HepG2 (cell line): ENCODE measurements around the gene SURF6. TPM values are rescaled to one million over a fixed set of nuclear protein-coding genes. Genes with fewer than 3 reads are reported as not detected.

Experiments
- ATAC-seq: fragments of 200-7000 bp; cut with Tn5 transposase; 3 replicates; pipeline ENCODE4 v1.9.1; 2020; ENCODE audit warnings: mild to moderate bottlenecking, moderate library complexity
- BruUV-seq: library from RNA; stranded (reverse); fragments of 400-500 nt; replicated peaks from 2 replicates; lab custom pipeline; 2021; lab: Mats Ljungman, UMichigan
- CTCF ChIA-PET: fragments of 300-600 bp; formaldehyde crosslinking; extraction: SDS; loops from one replicate; lab custom pipeline; 2021; ENCODE audit warnings: low total read pairs, inconsistent platforms, low intra/inter-chr PET ratio; lab: Yijun Ruan, JAX
- POLR2A ChIA-PET: fragments of 350-600 bp; sonication (Branson Sonifier 250); formaldehyde crosslinking; loops from one replicate; lab custom pipeline; 2020; ENCODE audit warnings: antibody characterized with exemption, inconsistent platforms; lab: Yijun Ruan, JAX
- DNase-seq: peaks from one replicate; pipeline ENCODE4 v3.0.0-alpha.2; 2015; ENCODE audit warnings: low spot score
- FAIRE-seq: peaks from 3 replicates; lab custom pipeline; 2011; peaks lifted over from hg19 to GRCh38; lab: Jason Lieb, UNC
- H2AFZ ChIP-seq: one replicate; pipeline ENCODE4 v1.6.1; 2011; ENCODE audit warnings: low read length, inconsistent platforms
- H3K27ac ChIP-seq: fragments of 300-600 bp; 3 replicates; pipeline ENCODE4 v1.8.0; 2011; ENCODE audit warnings: mixed run types, mild to moderate bottlenecking, mixed read lengths, low read length, inconsistent platforms; ENCODE audit not compliant: insufficient read depth; ENCODE audit errors: extremely low read length
- H3K27me3 ChIP-seq, 2 experiments: fragments of 200-600 bp in 1 of 2; 2 replicates in 1 of 2; 3 replicates in 1 of 2; pipeline versions ENCODE4 v1.6.0 to v1.8.0; 2011; ENCODE audit warnings: low read length in 2 of 2, mild to moderate bottlenecking in 2 of 2, moderate library complexity in 2 of 2, inconsistent platforms in 1 of 2; ENCODE audit not compliant: insufficient read depth in 2 of 2, control insufficient read depth in 1 of 2
- H3K36me3 ChIP-seq, 2 experiments: fragments of 200-600 bp in 1 of 2; replicated peaks in 1 of 2; 2 replicates in 1 of 2; 3 replicates in 1 of 2; pipeline versions ENCODE4 v1.5.1 to v1.8.0; 2011; ENCODE audit warnings: low read length in 2 of 2, inconsistent platforms in 1 of 2; ENCODE audit not compliant: insufficient read depth in 2 of 2, control insufficient read depth in 1 of 2
- H3K4me1 ChIP-seq: 2 replicates; pipeline ENCODE4 v1.5.1; 2012; ENCODE audit warnings: low read length, inconsistent platforms; ENCODE audit not compliant: insufficient read depth
- H3K4me2 ChIP-seq: 2 replicates; pipeline ENCODE4 v1.6.0; 2011; ENCODE audit warnings: low read depth, low read length, inconsistent platforms
- H3K4me3 ChIP-seq, 3 experiments: fragments of 200-600 bp in 1 of 3; sonication (generic), shearing (Covaris generic) in 1 of 3; replicated peaks in 1 of 3; 2 replicates each; pipeline ENCODE4 v1.5.1; 2011 to 2016; ENCODE audit warnings: low read length in 3 of 3, inconsistent platforms in 2 of 3, low read depth in 2 of 3, mild to moderate bottlenecking in 2 of 3, control low read depth in 1 of 3, mixed read lengths in 1 of 3; ENCODE audit not compliant: insufficient read depth in 1 of 3
- H3K79me2 ChIP-seq: one replicate; pipeline ENCODE4 v1.6.1; 2011; ENCODE audit warnings: low read length, inconsistent platforms; ENCODE audit not compliant: insufficient read depth
- H3K9ac ChIP-seq: 2 replicates; pipeline ENCODE4 v1.6.0; 2011; ENCODE audit warnings: mild to moderate bottlenecking, low read depth, low read length, inconsistent platforms; ENCODE audit not compliant: insufficient read depth
- H3K9me3 ChIP-seq: 2 replicates; pipeline ENCODE4 v1.5.1; 2012; ENCODE audit warnings: mild to moderate bottlenecking, low read length
- H4K20me1 ChIP-seq: 2 replicates; pipeline ENCODE4 v1.6.0; 2011; ENCODE audit warnings: inconsistent platforms, mild to moderate bottlenecking, low read length, moderate library complexity; ENCODE audit not compliant: insufficient read depth
- AGO2 ChIP-seq: fragments of 200-400 bp; formaldehyde crosslinking; optimal IDR thresholded peaks from 2 replicates; pipeline ENCODE3; 2017; ENCODE audit warnings: mild to moderate bottlenecking, low read depth, low read length, moderate library complexity
- ATAD3A ChIP-seq: sonication (generic); formaldehyde crosslinking; IDR thresholded peaks from 2 replicates; pipeline ENCODE4 v1.4.0; 2020; ENCODE audit warnings: missing genetic modification reagents
- CSRNP1 ChIP-seq: sonication (generic); formaldehyde crosslinking; IDR thresholded peaks from 2 replicates; pipeline ENCODE4 v1.8.1; 2023; ENCODE audit warnings: mild to moderate bottlenecking, missing genetic modification reagents
- ELF3 ChIP-seq: IDR thresholded peaks from 2 replicates; pipeline ENCODE4 v1.6.1; 2016; ENCODE audit warnings: missing genetic modification reagents, missing compliant biosample characterization
- ERF ChIP-seq: IDR thresholded peaks from 2 replicates; pipeline ENCODE4 v1.6.1; 2018; ENCODE audit warnings: missing biosample characterization, missing genetic modification reagents
- GABPA ChIP-seq, 2 experiments: IDR thresholded peaks; 2 replicates each; pipeline ENCODE4 v1.6.1; 2011 to 2016; ENCODE audit warnings: low read depth in 2 of 2, low read length in 1 of 2, missing biosample characterization in 1 of 2, missing genetic modification characterization in 1 of 2
- GATAD2A ChIP-seq: IDR thresholded peaks from 2 replicates; pipeline ENCODE4 v1.6.1; 2016
- NFIB ChIP-seq: sonication (generic); formaldehyde crosslinking; IDR thresholded peaks from 2 replicates; pipeline ENCODE4 v1.9.0; 2021; ENCODE audit warnings: missing genetic modification reagents, mild to moderate bottlenecking, borderline replicate concordance
- POLR2AphosphoS5 ChIP-seq: IDR thresholded peaks from 2 replicates; pipeline ENCODE4 v1.6.1; 2012; ENCODE audit warnings: low read depth, low read length
- PRPF4 ChIP-seq: fragments of 200-400 bp; formaldehyde crosslinking; IDR thresholded peaks from 2 replicates; pipeline ENCODE4 v1.6.1; 2016; ENCODE audit warnings: low read length, low read depth; ENCODE audit not compliant: poor library complexity, severe bottlenecking
- RBM22 ChIP-seq: fragments of 200-400 bp; formaldehyde crosslinking; optimal IDR thresholded peaks from 2 replicates; pipeline ENCODE3; 2017; ENCODE audit warnings: mild to moderate bottlenecking, low read length, moderate library complexity
- TARDBP ChIP-seq: sonication (generic); formaldehyde crosslinking; IDR thresholded peaks from 2 replicates; pipeline ENCODE4 v1.8.0; 2022; ENCODE audit warnings: mild to moderate bottlenecking, missing genetic modification reagents
- TFDP2 ChIP-seq: sonication (generic); formaldehyde crosslinking; IDR thresholded peaks from 2 replicates; pipeline ENCODE4 v1.4.0; 2020; ENCODE audit warnings: missing genetic modification reagents
- ZBTB37 ChIP-seq: sonication (generic); formaldehyde crosslinking; IDR thresholded peaks from 2 replicates; pipeline ENCODE4 v1.4.0; 2020; ENCODE audit warnings: mild to moderate bottlenecking, missing genetic modification reagents
- ZNF674 ChIP-seq: sonication (generic); formaldehyde crosslinking; IDR thresholded peaks from 2 replicates; pipeline ENCODE4 v1.5.0; 2020; ENCODE audit warnings: low read depth, mild to moderate bottlenecking, missing genetic modification reagents
- ZNF678 ChIP-seq: sonication (generic); formaldehyde crosslinking; IDR thresholded peaks from 2 replicates; pipeline ENCODE4 v1.4.0; 2020; ENCODE audit warnings: mild to moderate bottlenecking, missing genetic modification reagents
- ZZZ3 ChIP-seq: sonication (generic); formaldehyde crosslinking; IDR thresholded peaks from 2 replicates; pipeline ENCODE4 v1.4.0; 2020; ENCODE audit warnings: missing genetic modification reagents, mild to moderate bottlenecking, borderline replicate concordance
- WGBS: methylation state at CpG from one replicate; pipeline ENCODE4 v1.1.6; 2017; ENCODE audit warnings: low lambda C conversion rate; 5-methylcytosine and 5-hydroxymethylcytosine counted together
- in situ Hi-C: cut with HindIII; loops from 2 replicates; pipeline ENCODE4 v1.10.0; 2017; ENCODE audit warnings: low pct_unique_long_range_greater_than_20kb; ENCODE audit not compliant: extremely low pct_ligation_motif_present
- intact Hi-C: fragments of 100-400 bp; cut with micrococcal nuclease; formaldehyde crosslinking; loops from one replicate; pipeline ENCODE4 v1.10.0; 2022; ENCODE audit not compliant: unreplicated experiment
- polyA plus RNA-seq, 8 experiments: library from polyadenylated mRNA; depleted of rRNA in 3 of 8; stranded (reverse) in 7 of 8; unstranded in 1 of 8; fragments of >200 nt; fragmentation: Illumina TruSeq in 4 of 8; extraction: Trizol in 4 of 8; gene quantifications; 2 replicates each; pipeline versions ENCODE4 v1.2.1 to v1.2.3, GENCODE V29; 2011 to 2016; ENCODE audit warnings: low read depth in 4 of 8, missing spikeins in 1 of 8, mixed read lengths in 1 of 8; ENCODE audit not compliant: insufficient read depth in 1 of 8
- total RNA-seq, 5 experiments: library from RNA; depleted of rRNA; stranded (reverse); fragments of >200 nt; fragmentation: Illumina TruSeq; extraction: Trizol; gene quantifications; 2 replicates each; pipeline ENCODE4 v1.2.3, GENCODE V29; 2016; ENCODE audit warnings: low read depth in 1 of 5

The SURF6 gene
- total and polyA plus RNA-seq, 2 of the 13 experiments (the other 11 are each of a cell fraction or from before 2014, with no cell fraction given) = 5.9 to 14.7 TPM

GRCh38 chr9:133351908-133352634 lies 16.1 kb upstream of the SURF6 start:
- peak; percentile 74 for DNase-seq
- peak; percentile 38; the same call in 1 of the 2 replicates for TF ChIP-seq TARDBP
- TF ChIP-seq POLR2AphosphoS5 = peak; percentile 25; the same call in 1 of the 2 replicates
- 0 out of 2 replicates have a peak, but pooled peaks have one; percentile 43 for TF ChIP-seq ZNF678 (CRISPR knock-in tag)
- no peak for TF ChIP-seq ZBTB37
- TF ChIP-seq NFIB = no peak
- TF ChIP-seq TFDP2 (CRISPR knock-in tag) = no peak; the same call in 1 of the 2 replicates
- TF ChIP-seq GATAD2A = peak; percentile 37; the same call in 1 of the 2 replicates
- TF ChIP-seq PRPF4 = peak; percentile 11
- TF ChIP-seq ELF3 (CRISPR knock-in tag) = 0 out of 2 replicates have a peak, but pooled peaks have one; percentile 36
- no peak for TF ChIP-seq GABPA (IDR thresholded peaks at IDR 0.05; ENCODE audit: low read depth, low read length)
- TF ChIP-seq GABPA (CRISPR knock-in tag; IDR thresholded peaks at IDR 0.05; ENCODE audit: low read depth) = peak; percentile 21; the same call in 1 of the 2 replicates
- 0 out of 2 replicates have a peak, but pooled peaks have one; percentile 35 for TF ChIP-seq CSRNP1 (CRISPR knock-in tag)
- no peak for TF ChIP-seq ATAD3A (CRISPR knock-in tag)
- TF ChIP-seq ZNF674 (CRISPR knock-in tag) = no peak
- TF ChIP-seq RBM22 = peak; percentile 86
- 0 out of 2 replicates have a peak, but pooled peaks have one; percentile 41 for TF ChIP-seq ERF (CRISPR knock-in tag)
- no peak for TF ChIP-seq ZZZ3
- TF ChIP-seq AGO2 = peak; percentile 73

More at GRCh38 chr9:133351908-133352634, 16.1 kb upstream of the SURF6 start:
- no TSS peak for BruUV-seq
- POLR2A ChIA-PET = interaction anchor here (1.6 kb wide), 1 partner anchor 321 kb away, joined by 6 read pairs; the partner anchor contains the start of gene GTF3C5
- Histone ChIP-seq H3K4me3 (no peak overlapping the region), H3K9ac (no peak overlapping the region), H3K27me3 (no peaks in the 10 kb centered on the region; a peak in 1 of 5 replicates), H2AFZ (no peak overlapping the region), H3K79me2 (peaks cover 32% of the 10 kb centered on the region), H3K9me3 (no peaks in the 10 kb centered on the region), H3K36me3 (peaks cover 18 to 43% of the 10 kb centered on the region in 2 experiments), H4K20me1 (peaks cover 19% of the 10 kb centered on the region), H3K27ac (no peak overlapping the region), H3K4me2 (no peak overlapping the region), H3K4me1 (peaks cover 38% of the 10 kb centered on the region)
- intact Hi-C loops = no loop called here
- CTCF ChIA-PET = no interaction called here
- FAIRE-seq (peak; percentile 81), ATAC-seq (peak; percentile 39)
- 94% methylated on average over 12 of the region's 14 CpGs for WGBS
- in situ Hi-C loops = no loop called here
